ENCODE results near the gene CRISP2. TPM values are rescaled to one million over a fixed set of nuclear protein-coding genes. Genes with fewer than 3 reads are reported as not detected.

The CRISP2 gene
- total and polyA plus RNA-seq, 9 of the 15 experiments (the other 6 are each of a cell fraction or from before 2014, with no cell fraction given) = not detected

- TF ChIP-seq ZNF444 (CRISPR knock-in tag; IDR thresholded peaks at IDR 0.05) (no peak), ZNF146 (CRISPR knock-in tag; IDR thresholded peaks at IDR 0.05; ENCODE audit: unreplicated experiment) (no peak), ARHGAP35 (IDR thresholded peaks at IDR 0.05; ENCODE audit: partially characterized antibody) (no peak), ZNF24 (IDR thresholded peaks at IDR 0.05) (peak; percentile 62), ZNF609 (CRISPR knock-in tag; IDR thresholded peaks at IDR 0.05; ENCODE audit: borderline replicate concordance) (no peak), CREBBP (IDR thresholded peaks at IDR 0.05; ENCODE audit: low read depth, low read length) (no peak), ZNF23 (CRISPR knock-in tag; IDR thresholded peaks at IDR 0.05) (no peak), ZNF41 (CRISPR knock-in tag; conservative IDR thresholded peaks at IDR 0.05) (no peak), HDAC1 (IDR thresholded peaks at IDR 0.05) (peak in 1 of 2 experiments; percentile 82; a peak in 3 of 4 replicates), HBP1 (CRISPR knock-in tag; IDR thresholded peaks at IDR 0.05) (peak; percentile 66; the same call in 1 of the 2 replicates), SAFB (IDR thresholded peaks at IDR 0.05; ENCODE audit: borderline replicate concordance, low read depth, low read length) (no peak), TARDBP (IDR thresholded peaks at IDR 0.05) (peak; percentile 68; the same call in 1 of the 2 replicates), RFX5 (IDR thresholded peaks at IDR 0.05; ENCODE audit: low read depth, low read length) (no peak), ZFP30 (CRISPR knock-in tag; IDR thresholded peaks at IDR 0.05; ENCODE audit: borderline replicate concordance) (no peak), DMBX1 (CRISPR knock-in tag; IDR thresholded peaks at IDR 0.05; ENCODE audit: borderline replicate concordance) (peak; percentile 95), ZNF133 (CRISPR knock-in tag; IDR thresholded peaks at IDR 0.05) (no peak), HDGF (IDR thresholded peaks at IDR 0.05) (no peak), SMAD2 (IDR thresholded peaks at IDR 0.05; ENCODE audit: low read depth, low read length) (no peak), ZNF830 (CRISPR knock-in tag; IDR thresholded peaks at IDR 0.05) (no peak), SREBF2 (CRISPR knock-in tag; IDR thresholded peaks at IDR 0.05) (no peak), GTF2A2 (tag; IDR thresholded peaks at IDR 0.05) (no peak), DNMT1 (IDR thresholded peaks at IDR 0.05) (0 out of 2 replicates have a peak, but pooled peaks have one; percentile 66), ATF6 (CRISPR knock-in tag; IDR thresholded peaks at IDR 0.05) (no peak)
These were observed 67.1 kb downstream of the CRISP2 start (continued) for GRCh38 chr6:49646130-49646824.
